HepG2 (cell line): Measurements from ENCODE around the gene DNAJC8. TPM values are rescaled to one million over a fixed set of nuclear protein-coding genes. Genes with fewer than 3 reads are reported as not detected.

Source experiments
- GATAD2A ChIP-seq: IDR thresholded peaks from 2 replicates; pipeline ENCODE4 v1.6.1; 2016
- JDP2 ChIP-seq: sonication (generic); formaldehyde crosslinking; IDR thresholded peaks from 2 replicates; pipeline ENCODE4 v1.8.1; 2022; ENCODE audit warnings: missing genetic modification reagents, borderline replicate concordance
- KMT2A ChIP-seq: sonication (generic); formaldehyde crosslinking; IDR thresholded peaks from 2 replicates; pipeline ENCODE4 v1.4.0; 2020; ENCODE audit warnings: missing genetic modification reagents
- POLR2G ChIP-seq: fragments of 200-400 bp; formaldehyde crosslinking; IDR thresholded peaks from 2 replicates; pipeline ENCODE4 v1.6.1; 2018; ENCODE audit warnings: mild to moderate bottlenecking, low read depth, low read length, moderate library complexity
- STAT5B ChIP-seq: sonication (generic); formaldehyde crosslinking; IDR thresholded peaks from 2 replicates; pipeline ENCODE4 v1.4.0; 2020; ENCODE audit warnings: missing genetic modification reagents
- ZHX2 ChIP-seq, 2 experiments: sonication (generic) in 1 of 2; formaldehyde crosslinking in 1 of 2; IDR thresholded peaks; 2 replicates each; pipeline versions ENCODE4 v1.6.1 to v1.9.0; 2014 to 2022; ENCODE audit warnings: antibody characterized with exemption in 1 of 2, borderline replicate concordance in 1 of 2, inconsistent platforms in 1 of 2, low read depth in 1 of 2, missing genetic modification reagents in 1 of 2
- ZNF317 ChIP-seq: sonication (generic); formaldehyde crosslinking; IDR thresholded peaks from 2 replicates; pipeline ENCODE4 v1.5.0; 2020; ENCODE audit warnings: mild to moderate bottlenecking, missing genetic modification reagents
- ZNF407 ChIP-seq: sonication (generic); formaldehyde crosslinking; IDR thresholded peaks from one replicate; pipeline ENCODE4 v1.5.1; 2020; ENCODE audit warnings: mild to moderate bottlenecking, missing genetic modification reagents; ENCODE audit errors: not compliant biosample characterization
- ZNF432 ChIP-seq: sonication (generic); formaldehyde crosslinking; IDR thresholded peaks from 2 replicates; pipeline ENCODE4 v1.5.0; 2020; ENCODE audit warnings: missing genetic modification reagents, mild to moderate bottlenecking, borderline replicate concordance
- ZNF761 ChIP-seq: sonication (generic); formaldehyde crosslinking; conservative IDR thresholded peaks from 2 replicates; pipeline ENCODE4 v1.4.0; 2020; ENCODE audit warnings: mild to moderate bottlenecking, missing genetic modification reagents
- polyA plus RNA-seq, 8 experiments: library from polyadenylated mRNA; depleted of rRNA in 3 of 8; stranded (reverse) in 7 of 8; unstranded in 1 of 8; fragments of >200 nt; fragmentation: Illumina TruSeq in 4 of 8; extraction: Trizol in 4 of 8; gene quantifications; 2 replicates each; pipeline versions ENCODE4 v1.2.1 to v1.2.3, GENCODE V29; 2011 to 2016; ENCODE audit warnings: low read depth in 4 of 8, missing spikeins in 1 of 8, mixed read lengths in 1 of 8; ENCODE audit not compliant: insufficient read depth in 1 of 8
- total RNA-seq, 5 experiments: library from RNA; depleted of rRNA; stranded (reverse); fragments of >200 nt; fragmentation: Illumina TruSeq; extraction: Trizol; gene quantifications; 2 replicates each; pipeline ENCODE4 v1.2.3, GENCODE V29; 2016; ENCODE audit warnings: low read depth in 1 of 5
- TF ChIP-seq, protein P1 (sequence below): sonication (generic); formaldehyde crosslinking; IDR thresholded peaks from 2 replicates; pipeline ENCODE4 v1.4.0; 2020; ENCODE audit warnings: missing genetic modification reagents, borderline replicate concordance

Gene DNAJC8
- total and polyA plus RNA-seq, 2 of the 13 experiments (the other 11 are each of a cell fraction or from before 2014, with no cell fraction given) = 54.5 to 126 TPM

DNA sequence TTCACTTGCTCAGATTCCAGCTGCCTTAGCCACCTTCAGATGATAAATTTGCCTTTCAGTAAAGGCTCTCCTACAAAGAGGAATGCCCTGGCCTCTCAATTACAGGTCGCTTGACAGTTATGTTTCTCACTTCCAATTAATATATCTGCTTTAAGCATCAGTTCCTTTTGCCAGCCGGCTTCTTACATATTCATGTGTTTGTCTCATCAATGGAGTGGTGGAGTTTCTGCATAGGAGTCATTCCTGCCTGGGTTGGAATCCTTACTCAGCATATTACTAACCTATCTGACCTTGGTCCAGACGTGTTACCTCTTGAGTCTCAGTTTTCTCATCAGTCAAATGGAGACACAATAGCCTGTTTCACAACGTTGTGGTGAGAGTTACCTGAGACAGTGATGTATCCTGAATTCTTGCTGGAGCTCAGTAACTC lies 17.1 kb upstream of the DNAJC8 start (continued):
- TF ChIP-seq STAT5B (CRISPR knock-in tag) = no peak
- no peak for TF ChIP-seq ZNF317 (CRISPR knock-in tag)
- no peak for TF ChIP-seq ZNF407
- no peak for TF ChIP-seq ZNF432 (CRISPR knock-in tag)
- TF ChIP-seq JDP2 (CRISPR knock-in tag) = no peak
- no peak for TF ChIP-seq ZHX2 (IDR thresholded peaks at IDR 0.05; ENCODE audit: low read depth)
- TF ChIP-seq ZHX2 (CRISPR knock-in tag; IDR thresholded peaks at IDR 0.05; ENCODE audit: borderline replicate concordance) = no peak
- TF ChIP-seq ZNF761 = no peak
- no peak for TF ChIP-seq KMT2A (CRISPR knock-in tag)
- no peak for TF ChIP-seq GATAD2A (CRISPR knock-in tag)
- TF ChIP-seq, protein P1, sequence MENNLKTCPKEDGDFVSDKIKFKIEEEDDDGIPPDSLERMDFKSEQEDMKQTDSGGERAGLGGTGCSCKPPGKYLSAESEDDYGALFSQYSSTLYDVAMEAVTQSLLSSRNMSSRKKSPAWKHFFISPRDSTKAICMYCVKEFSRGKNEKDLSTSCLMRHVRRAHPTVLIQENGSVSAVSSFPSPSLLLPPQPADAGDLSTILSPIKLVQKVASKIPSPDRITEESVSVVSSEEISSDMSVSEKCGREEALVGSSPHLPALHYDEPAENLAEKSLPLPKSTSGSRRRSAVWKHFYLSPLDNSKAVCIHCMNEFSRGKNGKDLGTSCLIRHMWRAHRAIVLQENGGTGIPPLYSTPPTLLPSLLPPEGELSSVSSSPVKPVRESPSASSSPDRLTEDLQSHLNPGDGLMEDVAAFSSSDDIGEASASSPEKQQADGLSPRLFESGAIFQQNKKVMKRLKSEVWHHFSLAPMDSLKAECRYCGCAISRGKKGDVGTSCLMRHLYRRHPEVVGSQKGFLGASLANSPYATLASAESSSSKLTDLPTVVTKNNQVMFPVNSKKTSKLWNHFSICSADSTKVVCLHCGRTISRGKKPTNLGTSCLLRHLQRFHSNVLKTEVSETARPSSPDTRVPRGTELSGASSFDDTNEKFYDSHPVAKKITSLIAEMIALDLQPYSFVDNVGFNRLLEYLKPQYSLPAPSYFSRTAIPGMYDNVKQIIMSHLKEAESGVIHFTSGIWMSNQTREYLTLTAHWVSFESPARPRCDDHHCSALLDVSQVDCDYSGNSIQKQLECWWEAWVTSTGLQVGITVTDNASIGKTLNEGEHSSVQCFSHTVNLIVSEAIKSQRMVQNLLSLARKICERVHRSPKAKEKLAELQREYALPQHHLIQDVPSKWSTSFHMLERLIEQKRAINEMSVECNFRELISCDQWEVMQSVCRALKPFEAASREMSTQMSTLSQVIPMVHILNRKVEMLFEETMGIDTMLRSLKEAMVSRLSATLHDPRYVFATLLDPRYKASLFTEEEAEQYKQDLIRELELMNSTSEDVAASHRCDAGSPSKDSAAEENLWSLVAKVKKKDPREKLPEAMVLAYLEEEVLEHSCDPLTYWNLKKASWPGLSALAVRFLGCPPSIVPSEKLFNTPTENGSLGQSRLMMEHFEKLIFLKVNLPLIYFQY = 0 out of 2 replicates have a peak, but pooled peaks have one; percentile 8
- no peak for TF ChIP-seq POLR2G
